Measurements from ENCODE around the gene ELMOD3.
"Not testable (repeated sequence)": the region's sequence is repeated elsewhere in the genome, so short reads cannot be mapped to it uniquely, and the experiment has no call there.

The ELMOD3 gene

DNA sequence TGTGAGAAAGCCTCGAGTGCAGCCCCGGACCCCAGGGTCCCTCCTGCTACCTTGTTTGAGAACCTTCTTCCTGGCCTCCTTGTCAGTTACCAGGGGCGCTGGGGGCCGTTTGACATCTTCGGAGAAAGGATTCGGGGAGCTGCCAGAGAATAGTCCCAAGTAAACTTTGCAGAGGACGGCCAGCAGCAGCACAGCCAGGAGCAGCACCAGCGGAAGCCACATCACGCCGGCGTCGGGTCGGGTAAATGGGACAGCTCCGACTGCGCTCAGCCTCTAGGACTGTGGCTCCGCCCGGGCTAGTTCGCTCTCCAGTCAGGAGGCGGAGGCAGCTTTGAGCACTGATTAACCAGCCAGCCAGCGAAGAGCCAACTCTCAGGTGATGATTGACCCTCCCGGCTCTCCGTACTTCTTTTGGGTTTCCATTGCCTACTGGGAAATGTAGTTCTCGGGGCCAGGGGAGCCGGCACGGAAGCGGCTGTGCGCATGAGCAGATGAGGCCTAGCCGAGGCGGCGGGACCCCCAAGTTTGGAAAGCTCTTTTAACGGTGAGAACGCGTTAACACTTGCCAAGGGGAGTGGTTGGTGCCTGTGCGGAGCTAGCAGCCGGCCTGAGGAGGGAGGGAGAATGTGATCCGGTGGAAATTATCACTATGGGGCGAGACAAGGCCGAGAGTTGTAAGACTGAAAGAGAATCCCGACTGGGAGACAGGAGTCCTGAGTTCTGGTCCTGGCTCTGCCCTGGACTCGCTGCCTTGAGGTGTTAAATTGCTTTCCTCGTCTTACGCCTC is at the start of gene ELMOD3, which contains the start of gene RETSAT:
Gene ELMOD3, plus strand, starts transcription at position 484 of the 787 bp plus-strand sequence. CDS start 2,430 bp downstream, outside the sequence.
Gene RETSAT, minus strand, starts transcription at position 243 of the 787 bp plus-strand sequence. Its CDS starts 21 bp downstream, at position 222.
- peak; percentile 84 to 99 for DNase-seq

DNA sequence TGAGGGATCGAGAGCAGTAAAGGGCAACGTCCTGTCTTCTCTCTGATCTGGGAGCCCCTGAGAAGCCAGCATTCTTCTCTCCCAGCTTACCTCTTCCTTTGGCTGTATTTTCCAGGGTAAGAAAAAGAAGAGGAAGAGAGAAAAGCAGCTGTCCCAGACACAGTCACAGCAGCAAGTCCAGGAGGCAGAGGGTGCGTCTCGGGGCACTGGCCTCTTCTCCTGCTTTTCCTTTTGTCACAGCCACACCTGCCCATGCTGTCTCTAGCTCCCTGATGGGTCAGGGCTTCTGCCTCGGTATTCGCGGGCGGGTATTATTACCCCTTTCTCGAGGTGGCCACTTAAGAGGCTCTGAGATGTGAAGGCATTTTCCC is 47.1 kb upstream of the ELMOD3 start:
- DNase-seq = no peak

DNA sequence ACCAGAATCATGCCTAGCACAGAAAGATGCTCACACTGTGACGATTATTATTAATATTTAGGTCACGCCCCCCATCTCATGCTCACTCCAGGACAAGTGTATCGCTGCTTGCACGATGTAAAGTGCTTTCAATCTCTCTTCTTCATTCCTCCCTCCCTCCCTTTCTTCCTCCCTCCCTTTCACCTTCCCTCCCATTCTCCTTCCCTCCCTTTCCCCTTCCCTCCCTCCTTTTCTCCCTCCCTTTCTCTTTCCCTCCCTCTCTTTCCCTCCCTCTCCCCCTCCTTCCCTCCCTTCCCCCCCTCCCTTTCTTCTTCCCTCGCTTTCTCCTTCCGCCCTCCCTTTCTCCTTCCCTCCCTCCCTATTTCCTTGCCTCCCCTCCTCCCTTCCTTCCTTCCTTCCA is 46.4 kb upstream of the ELMOD3 start:
- DNase-seq = no peak

DNA sequence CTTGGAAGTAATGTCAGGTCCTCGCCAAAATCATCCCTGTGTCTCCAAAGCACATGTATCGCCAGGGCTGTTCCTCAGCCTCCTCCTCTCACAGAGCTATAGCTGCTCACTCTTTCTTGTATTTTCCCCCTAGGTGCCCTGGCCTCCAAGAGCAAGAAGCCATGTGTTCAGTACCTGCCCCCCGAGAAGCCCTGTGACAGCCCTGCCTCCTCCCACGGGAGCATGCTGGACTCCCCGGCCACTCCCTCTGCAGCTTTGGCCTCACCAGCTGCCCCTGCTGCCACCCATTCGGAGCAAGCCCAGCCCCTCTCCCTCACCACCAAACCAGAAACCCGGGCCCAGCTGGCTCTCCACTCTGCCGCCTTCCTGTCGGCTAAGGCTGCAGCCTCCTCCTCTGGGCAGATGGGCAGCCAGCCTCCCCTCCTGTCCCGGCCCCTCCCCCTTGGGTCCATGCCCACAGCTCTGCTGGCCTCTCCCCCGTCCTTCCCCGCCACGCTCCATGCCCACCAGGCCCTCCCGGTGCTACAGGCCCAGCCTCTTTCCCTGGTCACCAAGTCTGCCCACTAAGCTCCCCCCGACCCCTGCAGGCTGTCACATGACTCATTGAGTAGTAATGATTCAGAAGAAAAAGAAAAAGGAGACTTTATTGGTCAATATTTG is 45.5 kb upstream of the ELMOD3 start:
- no peak for DNase-seq

DNA sequence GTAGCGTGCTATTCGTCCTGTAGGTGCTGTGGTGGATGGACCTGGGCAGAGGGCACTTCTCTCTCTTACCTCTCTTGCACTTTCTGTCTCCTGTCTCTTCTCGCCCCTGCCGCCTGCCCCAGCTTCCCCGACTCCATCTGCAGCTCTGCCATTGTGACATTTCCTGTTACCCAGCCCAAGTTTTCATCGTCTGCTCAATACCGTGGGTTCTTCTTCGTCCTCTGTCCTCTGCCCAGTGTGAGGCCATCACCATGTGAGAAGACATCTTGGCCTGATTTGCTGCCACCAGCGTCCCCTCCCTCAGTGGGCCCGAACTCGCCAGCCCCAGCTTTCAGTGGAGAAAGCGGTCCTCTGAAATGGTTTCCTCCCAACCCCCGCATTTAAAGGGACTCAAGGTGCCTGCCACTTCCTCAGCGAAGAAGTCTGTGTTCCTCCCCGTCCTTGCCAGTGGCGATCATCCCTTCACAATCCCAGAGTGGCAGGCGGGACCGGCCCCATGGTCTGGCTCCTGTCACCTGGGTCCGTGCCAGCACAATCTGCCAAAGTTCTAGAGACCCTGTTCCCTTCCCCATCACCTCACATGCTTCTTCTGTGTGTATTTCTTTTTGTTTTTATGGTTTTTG is 44.8 kb upstream of the ELMOD3 start:
- DNase-seq = no peak

DNA sequence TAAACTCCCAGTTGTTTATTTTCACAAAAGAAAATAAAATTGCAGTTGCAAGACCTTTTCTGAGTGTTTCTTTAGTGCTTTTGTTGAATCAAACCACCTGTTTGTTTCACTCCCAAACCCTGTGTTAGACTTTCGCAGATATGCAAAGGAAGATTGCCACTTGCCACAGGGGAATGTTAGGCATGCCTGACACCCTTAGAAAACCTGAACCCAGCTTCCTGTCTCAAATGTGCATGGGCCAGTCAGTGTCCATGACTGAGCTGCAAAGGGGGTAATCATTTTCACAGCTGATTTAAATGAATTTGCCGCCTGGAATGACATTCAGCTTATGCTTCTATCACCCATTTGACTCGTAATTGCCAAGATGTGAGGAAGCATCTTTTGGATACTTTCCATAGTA is 44.2 kb upstream of the ELMOD3 start:
- DNase-seq = no peak

DNA sequence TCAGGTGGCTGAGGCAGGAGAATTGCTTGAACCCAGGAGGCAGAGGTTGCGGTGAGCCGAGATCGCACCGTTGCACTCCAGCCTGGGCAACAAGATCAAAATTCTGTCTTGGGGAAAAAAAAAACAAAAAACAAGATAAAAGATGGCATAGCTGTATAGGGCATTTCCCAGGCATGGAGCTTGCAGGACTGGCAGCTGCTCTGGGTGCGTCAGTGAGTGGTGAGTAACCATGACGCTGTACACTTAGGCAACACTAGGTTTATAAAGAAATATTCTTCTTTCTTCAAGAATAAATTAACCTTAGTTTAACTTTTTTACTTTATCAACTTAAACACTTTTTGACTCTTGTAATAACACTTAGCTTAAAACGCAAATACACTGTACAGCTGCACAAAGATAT is 42.2 kb upstream of the ELMOD3 start:
- no peak for DNase-seq

DNA sequence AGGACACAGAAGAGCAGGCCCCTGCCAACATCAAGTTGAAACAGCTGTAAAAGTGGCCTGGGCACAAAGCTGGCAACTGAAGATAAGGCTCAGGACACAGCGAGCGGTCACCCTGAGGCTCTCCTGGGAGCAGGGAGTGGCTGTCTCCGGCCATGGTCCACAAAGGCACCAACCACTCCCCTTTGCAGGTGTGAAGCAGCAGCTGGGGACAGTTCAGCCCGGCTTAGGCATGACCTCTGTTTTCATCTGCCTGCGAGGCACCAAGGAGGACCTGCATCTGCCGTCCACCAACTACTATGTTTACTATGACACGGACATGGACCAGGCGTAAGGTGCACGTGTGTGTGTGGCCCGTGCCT is 39.7 kb upstream of the ELMOD3 start:
- no peak for DNase-seq

DNA sequence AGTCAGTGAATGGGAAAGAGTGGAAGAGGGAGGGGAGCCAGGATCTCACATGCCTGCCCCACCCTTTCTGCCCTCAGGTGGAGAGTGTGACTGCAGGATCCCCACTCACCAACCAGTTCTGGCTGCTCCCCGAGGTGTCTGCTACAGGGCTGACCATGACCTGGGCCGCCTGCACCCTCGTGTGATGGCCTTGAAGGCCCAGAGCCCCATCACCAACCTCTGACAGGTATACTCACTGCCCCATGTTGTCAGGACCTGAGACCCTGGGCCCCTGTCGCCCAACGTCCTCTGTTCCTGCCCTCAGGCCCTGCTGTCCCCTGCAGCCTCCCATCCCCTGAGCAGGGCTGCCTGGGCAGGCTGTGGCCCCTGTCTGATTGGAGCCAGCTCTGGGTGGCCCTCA is 38.6 kb upstream of the ELMOD3 start:
- not testable (repeated sequence) for DNase-seq

DNA sequence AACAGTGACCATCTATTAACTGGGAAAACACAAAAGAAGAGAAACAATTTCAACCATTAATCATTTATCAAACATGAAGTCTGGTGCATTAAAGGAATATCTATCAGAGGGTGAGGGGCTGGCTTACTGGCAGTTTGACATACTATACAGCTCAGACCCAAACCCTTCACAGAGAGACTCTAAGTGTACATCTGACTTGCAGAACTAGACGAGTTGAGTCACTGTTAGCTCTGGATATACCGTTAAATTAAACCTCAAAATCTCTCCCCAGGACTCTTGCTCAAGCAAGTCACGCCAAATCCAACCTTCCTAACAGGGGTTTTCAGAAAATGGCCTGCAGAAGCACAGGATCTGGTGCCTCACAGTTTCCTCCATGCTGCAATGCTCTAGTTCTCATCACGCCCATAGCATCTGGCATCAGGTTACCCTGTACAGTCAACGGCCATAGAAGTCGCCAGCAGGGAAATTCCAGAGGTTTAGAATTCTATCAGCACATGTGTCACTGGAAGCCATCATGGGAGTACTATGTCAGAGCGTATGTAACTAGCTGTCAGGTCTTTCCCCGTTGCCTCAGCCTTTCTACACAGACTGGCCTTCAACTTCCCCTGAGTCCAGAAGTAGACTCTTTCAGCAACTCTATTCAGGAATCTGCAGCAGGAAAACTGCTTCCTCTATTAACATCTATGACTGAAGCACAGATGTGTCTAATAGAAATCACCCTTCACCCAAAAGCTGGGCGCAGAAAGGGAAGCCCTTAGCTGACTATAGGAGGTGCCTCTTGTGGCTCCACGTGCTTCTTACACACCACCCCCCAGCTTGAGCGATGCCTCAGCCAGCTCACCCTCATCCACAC is 36.1 kb upstream of the ELMOD3 start:
- no peak for DNase-seq

DNA sequence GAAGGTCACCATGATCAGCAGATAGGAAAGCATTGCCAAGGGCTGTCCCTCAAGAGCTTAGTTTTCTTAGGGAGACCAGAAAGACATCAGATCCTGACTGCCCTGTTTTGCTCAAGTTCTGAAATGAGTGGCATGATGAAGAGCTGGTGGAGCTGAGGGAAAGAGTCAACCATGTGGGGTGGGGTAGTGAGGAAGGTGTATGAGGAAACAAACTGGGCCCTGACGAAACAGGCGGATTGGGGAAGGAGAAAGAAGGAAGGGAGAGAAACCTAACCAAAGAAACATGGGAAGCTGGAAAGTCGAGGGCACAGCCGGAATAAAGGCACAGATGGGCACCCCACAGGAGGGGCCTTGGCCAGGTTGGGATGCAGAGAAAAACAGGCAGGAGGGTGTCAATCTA is 34.8 kb upstream of the ELMOD3 start:
- DNase-seq = no peak

DNA sequence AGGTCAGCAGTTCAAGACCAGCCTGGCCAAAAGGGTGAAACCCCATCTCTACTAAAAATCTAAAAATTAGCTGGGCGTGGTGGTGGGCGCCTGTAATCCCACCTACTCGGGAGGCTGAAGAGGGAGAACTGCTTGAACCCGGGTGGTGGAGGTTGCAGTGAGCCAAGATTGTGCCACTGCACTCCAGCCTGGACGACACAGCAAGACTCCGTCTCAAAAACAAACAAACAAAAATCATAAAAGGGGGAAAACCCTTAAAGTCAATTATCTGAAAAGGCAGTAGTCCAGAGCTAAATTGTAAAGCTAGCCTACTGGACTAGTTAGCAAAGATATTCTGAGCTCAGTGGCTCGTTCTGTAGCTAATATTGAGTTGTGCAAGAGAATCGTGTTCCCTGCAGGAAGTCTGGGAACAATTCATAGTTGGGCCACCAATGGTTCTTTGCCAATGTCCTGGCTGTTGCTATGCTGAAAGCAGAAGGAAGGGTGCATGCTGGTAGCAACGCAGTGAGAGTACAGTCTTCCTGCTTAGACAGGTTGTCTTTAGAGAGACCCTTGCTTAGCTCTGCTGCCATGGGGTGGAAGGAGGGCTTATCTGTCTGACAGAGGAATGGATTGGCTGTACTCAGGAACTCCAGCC is 31.1 kb upstream of the ELMOD3 start:
- no peak for DNase-seq

DNA sequence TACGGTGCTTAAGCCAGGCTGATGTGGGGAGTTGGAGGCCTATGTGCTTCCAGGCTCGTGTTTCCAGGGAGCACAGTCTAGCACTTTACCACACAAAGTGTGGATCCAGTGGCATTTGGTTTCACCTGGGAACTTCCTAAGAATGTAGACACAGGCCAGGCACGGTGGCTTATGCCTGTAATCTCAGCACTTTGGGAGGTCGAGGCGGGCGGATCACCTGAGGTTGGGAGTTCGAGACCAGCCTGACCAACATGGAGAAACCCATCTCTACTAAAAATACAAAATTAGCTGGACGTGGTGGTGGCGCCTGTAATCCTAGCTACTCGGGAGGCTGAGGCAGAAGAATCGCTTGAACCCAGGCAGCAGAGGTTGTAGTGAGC is 30.6 kb upstream of the ELMOD3 start:
- DNase-seq = not testable (repeated sequence)

DNA sequence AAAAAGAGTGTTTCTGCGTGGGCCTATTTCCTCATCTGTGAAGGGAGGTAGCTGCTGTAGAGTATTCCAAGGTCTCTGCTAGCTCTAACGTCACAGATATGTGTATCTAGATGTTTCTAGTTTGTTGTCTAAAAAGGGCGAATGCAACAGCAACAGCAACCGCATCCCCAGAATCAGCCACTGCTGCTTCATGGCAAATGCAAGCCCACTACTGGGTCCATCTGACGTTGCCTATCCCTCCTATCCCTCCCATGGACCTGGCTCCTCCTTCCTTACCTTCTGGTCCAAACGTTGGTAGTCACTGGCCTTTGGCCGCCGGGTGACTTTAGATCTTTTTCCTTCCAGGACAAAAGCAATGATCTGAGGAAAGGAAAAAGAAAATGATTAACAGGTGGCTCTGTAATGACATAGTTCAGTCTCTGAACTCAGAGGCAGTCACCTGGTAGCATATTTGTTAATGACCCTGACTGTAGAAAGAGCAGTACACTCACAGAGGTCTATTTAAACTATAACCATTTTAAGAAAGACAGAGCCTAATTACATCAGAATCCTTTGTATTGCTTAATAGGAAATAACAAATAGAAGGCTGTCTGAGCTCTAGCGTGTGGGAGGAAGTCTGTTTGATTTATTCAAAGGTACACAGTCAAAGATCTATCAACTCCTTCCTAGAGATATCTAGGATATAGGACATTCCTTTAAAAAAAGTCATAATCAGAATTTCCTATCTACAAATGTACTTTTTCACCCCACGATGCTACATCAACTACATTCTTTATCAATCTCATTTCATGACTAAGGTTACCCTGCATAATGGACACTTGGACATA is 29.7 kb upstream of the ELMOD3 start:
- DNase-seq = no peak

DNA sequence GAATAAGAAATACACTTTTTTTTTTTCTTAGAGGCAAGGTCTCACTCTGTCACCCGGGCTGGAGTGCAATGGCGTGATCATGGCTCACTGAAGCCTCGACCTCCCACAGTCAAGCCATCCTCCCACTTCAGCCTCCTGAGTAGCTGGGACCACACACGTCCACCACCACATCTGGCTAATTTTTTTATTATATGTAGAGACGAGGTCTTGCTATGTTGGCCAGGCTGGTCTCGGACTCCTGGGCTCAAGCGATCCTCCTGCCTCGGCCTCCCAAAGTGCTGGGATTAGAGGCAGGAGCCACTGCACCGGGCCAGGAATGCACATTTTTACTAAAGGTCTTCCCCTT is 29.1 kb upstream of the ELMOD3 start:
- no peak for DNase-seq

DNA sequence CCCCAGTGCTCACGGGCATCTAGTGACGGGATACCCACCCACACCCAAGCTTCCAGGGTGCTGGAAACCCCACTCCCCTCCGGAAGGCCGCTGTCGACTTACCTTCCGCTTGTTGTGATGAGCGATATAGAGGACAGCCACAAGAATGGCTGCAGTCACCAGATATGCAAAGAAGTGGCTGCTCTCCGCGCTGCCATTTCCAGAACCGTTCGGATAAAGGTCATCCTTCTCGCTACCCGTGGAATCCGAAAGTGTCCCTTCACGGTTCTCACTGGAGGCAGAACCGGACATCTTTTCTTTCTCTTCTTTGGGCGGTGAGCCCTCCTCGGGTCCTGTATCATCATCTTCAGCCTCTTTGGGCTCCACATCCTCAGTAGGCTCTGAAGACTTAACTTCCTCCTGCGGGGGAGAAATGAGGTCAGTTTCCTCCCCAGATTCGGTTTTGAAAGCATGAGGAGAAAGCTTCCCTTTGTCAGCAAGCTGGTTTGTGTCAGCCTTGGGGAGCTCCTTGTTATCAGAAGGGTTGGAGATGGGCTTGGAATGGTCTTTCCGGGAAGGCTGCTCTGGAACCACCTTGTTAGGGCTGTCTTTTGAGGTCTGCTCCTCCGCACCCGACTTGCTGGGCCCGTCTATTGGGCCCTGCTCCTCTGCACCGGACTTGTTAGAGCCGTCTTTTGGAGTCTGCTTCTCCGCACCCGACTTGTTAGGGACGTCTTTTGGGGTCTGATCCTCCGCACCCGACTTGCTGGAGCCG is 28.0 kb upstream of the ELMOD3 start:
- peak; percentile 43 to 61 for DNase-seq

DNA sequence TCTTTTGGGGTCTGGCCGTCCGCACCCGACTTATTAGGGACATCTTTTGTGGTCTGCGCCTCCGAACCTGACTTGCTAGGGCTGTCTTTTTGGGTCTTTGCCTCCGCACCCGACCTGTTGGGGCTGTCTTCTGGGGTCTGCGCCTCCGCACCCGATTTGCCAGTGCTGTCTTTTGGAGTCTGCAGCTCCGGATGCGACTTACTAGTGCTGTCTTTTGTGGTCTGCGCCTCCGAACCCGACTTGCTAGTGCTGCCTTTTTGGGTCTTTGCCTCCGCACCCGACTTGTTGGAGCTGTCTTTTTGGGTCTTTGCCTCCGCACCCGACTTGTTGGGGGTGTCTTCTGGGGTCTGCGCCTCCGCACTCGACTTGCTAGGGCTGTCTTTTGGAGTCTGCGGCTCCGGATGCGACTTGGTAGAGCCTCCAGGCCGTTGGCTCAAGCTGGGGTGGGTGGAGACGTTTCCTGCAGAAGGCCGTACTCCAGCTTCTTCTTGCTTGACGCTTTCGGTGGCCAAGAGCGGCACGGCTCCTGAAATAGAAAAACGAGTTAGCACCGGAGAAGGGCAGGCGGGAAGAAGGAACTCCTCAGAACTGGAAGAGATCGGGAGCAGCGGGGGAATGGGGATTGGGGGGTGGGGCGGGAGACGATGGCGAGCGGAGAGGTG is 27.3 kb upstream of the ELMOD3 start:
- peak in 1 of 2 donors; percentile 43 for DNase-seq

DNA sequence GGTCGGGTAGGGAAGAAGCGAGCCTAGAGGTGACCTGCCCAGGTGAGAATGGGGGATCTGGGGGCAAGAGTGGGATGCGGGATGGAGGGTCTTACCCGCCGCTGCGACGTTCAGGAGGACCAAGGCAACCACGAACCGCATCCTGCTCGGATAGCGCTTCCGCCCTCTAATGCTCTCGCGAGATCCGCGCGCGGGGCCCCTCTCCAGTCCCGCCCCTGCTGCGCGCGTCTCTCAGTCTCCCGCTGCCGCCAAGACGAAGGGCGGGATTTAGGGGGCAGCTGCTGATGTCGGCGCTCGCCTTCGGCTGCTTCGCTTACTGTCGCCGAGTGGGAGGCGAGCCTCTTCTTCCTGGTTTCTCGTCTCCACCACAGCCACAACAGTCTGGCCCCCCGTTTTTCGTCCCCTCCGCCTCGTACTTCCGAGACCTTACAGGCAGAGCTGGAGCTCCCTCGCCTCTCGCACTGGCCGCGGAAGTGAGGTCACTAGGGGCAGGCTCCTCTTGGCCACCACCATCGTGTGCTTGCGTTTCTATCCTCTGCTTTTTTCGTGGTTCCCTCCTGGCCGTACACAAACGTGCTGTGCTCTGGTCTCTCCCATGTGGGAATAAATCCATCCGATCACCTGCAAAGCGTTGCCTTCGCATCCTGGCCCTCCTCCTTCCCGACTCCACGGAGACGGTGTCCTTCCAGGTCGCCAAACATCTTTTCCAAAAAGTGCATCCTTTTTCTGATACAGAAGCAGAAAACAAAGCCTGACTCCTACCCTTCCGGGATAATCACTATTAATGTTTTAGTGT is 26.5 kb upstream of the ELMOD3 start, which contains the start of gene TGOLN2:
Gene TGOLN2, minus strand, starts transcription at position 168 of the 796 bp plus-strand sequence. Its CDS starts 27 bp downstream, at position 141.
- DNase-seq = peak; percentile 88 to 97

DNA sequence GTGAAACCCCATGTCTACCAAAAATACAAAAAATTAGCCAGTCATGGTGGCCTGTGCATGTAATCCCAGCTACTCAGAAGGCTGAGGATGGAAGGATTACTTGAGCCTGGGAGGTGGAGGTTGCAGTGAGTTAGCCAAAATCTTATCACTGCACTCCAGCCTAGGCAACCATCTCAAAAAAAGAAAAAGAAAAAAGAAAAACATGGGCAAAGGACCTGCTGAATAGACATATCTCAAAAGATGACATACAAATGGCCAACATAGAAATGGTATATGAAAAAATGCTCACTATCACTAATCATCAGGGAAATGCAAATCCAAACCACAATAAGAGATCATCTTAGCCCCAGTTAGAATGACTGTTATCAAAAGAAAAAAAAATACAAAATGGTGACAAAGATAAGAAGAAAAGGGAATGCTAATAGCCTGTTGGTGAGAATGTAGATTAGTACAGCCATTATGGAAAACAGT is 25.4 kb upstream of the ELMOD3 start:
- no peak for DNase-seq
